CD14-positive monocyte (primary cell): Measurements from ENCODE around the gene TXNDC9. TPM values are rescaled to one million over a fixed set of nuclear protein-coding genes. Genes with fewer than 3 reads are reported as not detected.

Experiments
- DNase-seq, 3 donors: peaks; one replicate each; pipeline ENCODE4 v3.0.0-alpha.2; 2011 to 2022
- H2AFZ ChIP-seq: 2 replicates; pipeline ENCODE4 v1.6.0; 2012; ENCODE audit warnings: mild to moderate bottlenecking, low read depth, low read length, inconsistent platforms; ENCODE audit not compliant: insufficient read depth, poor library complexity, severe bottlenecking
- H3K27ac ChIP-seq, 2 donors: 1 replicate in 1 of 2; 2 replicates in 1 of 2; pipeline ENCODE4 v1.5.1; 2012 to 2013; ENCODE audit warnings: low read length in 2 of 2, control low read depth in 1 of 2, inconsistent platforms in 1 of 2, low read depth in 1 of 2, mild to moderate bottlenecking in 1 of 2
- H3K27me3 ChIP-seq, 2 donors: one replicate each; pipeline versions ENCODE4 v1.6.0 to v1.6.1; 2011 to 2013; ENCODE audit warnings: low read length in 2 of 2; ENCODE audit not compliant: control insufficient read depth in 2 of 2, insufficient read depth in 2 of 2
- H3K36me3 ChIP-seq, 2 donors: replicated peaks in 1 of 2; 1 replicate in 1 of 2; 2 replicates in 1 of 2; pipeline versions ENCODE4 v1.5.1 to v1.6.1; 2012 to 2013; ENCODE audit warnings: low read length in 2 of 2, control low read depth in 1 of 2, inconsistent platforms in 1 of 2, mild to moderate bottlenecking in 1 of 2; ENCODE audit not compliant: insufficient read depth in 2 of 2, control insufficient read depth in 1 of 2
- H3K4me1 ChIP-seq, 2 donors: 1 replicate in 1 of 2; 2 replicates in 1 of 2; pipeline versions ENCODE4 v1.5.1 to v1.6.1; 2012 to 2013; ENCODE audit warnings: low read length in 2 of 2, control low read depth in 1 of 2, inconsistent platforms in 1 of 2, mild to moderate bottlenecking in 1 of 2, moderate library complexity in 1 of 2; ENCODE audit not compliant: insufficient read depth in 2 of 2, control insufficient read depth in 1 of 2
- H3K4me2 ChIP-seq: replicated peaks from 2 replicates; pipeline ENCODE3; 2012; ENCODE audit warnings: low read length, moderate library complexity, mild to moderate bottlenecking; ENCODE audit not compliant: poor library complexity, severe bottlenecking; ENCODE audit errors: extremely low read depth
- H3K4me3 ChIP-seq, 3 experiments: fragments of 200-600 bp in 1 of 3; sonication (generic) in 1 of 3; replicated peaks in 1 of 3; 1 replicate in 2 of 3; 2 replicates in 1 of 3; pipeline ENCODE4 v1.5.1; 2011 to 2013; ENCODE audit warnings: low read length in 3 of 3, mild to moderate bottlenecking in 3 of 3, control low read depth in 2 of 3, low read depth in 2 of 3, inconsistent platforms in 1 of 3, moderate library complexity in 1 of 3
- H3K79me2 ChIP-seq: 2 replicates; pipeline ENCODE4 v1.6.0; 2012; ENCODE audit warnings: mild to moderate bottlenecking, control low read depth, inconsistent platforms, low read length, moderate library complexity; ENCODE audit not compliant: insufficient read depth
- H3K9ac ChIP-seq: 2 replicates; pipeline ENCODE4 v1.6.0; 2017; ENCODE audit warnings: low read length, mild to moderate bottlenecking; ENCODE audit not compliant: insufficient read depth, poor library complexity, severe bottlenecking
- H3K9me3 ChIP-seq, 2 donors: replicated peaks in 1 of 2; 1 replicate in 1 of 2; 2 replicates in 1 of 2; pipeline versions ENCODE4 v1.5.1 to v1.6.1; 2012 to 2013; ENCODE audit warnings: low read length in 2 of 2, control low read depth in 1 of 2; ENCODE audit not compliant: control insufficient read depth in 1 of 2, insufficient read depth in 1 of 2
- H4K20me1 ChIP-seq: 2 replicates; pipeline ENCODE4 v1.6.0; 2012; ENCODE audit warnings: mild to moderate bottlenecking, low read length, control low read depth, moderate library complexity; ENCODE audit not compliant: insufficient read depth
- H3K27ac Mint-ChIP-seq, 7 donors: one replicate each; pipeline ENCODE4 v1.8.0; 2020; ENCODE audit warnings: mild to moderate bottlenecking in 7 of 7, mixed read lengths in 7 of 7, moderate library complexity in 6 of 7, inconsistent platforms in 2 of 7
- H3K27me3 Mint-ChIP-seq, 3 donors: one replicate each; pipeline ENCODE4 v1.8.0; 2021 to 2022; ENCODE audit warnings: low read depth in 3 of 3, mild to moderate bottlenecking in 3 of 3, mixed read lengths in 3 of 3, moderate library complexity in 3 of 3, inconsistent platforms in 1 of 3
- H3K36me3 Mint-ChIP-seq, 2 donors: one replicate each; pipeline ENCODE4 v1.8.0; 2020; ENCODE audit warnings: mixed read lengths in 2 of 2, inconsistent platforms in 1 of 2, mild to moderate bottlenecking in 1 of 2
- H3K4me1 Mint-ChIP-seq: one replicate; pipeline ENCODE4 v1.8.0; 2020; ENCODE audit warnings: mild to moderate bottlenecking, mixed read lengths
- H3K4me3 Mint-ChIP-seq, 2 donors: one replicate each; pipeline ENCODE4 v1.8.0; 2020; ENCODE audit warnings: mild to moderate bottlenecking in 2 of 2, mixed read lengths in 2 of 2, moderate library complexity in 1 of 2
- H3K9me3 Mint-ChIP-seq, 7 donors: one replicate each; pipeline ENCODE4 v1.8.0; 2020 to 2022; ENCODE audit warnings: mixed read lengths in 7 of 7, mild to moderate bottlenecking in 6 of 7, moderate library complexity in 6 of 7, inconsistent platforms in 2 of 7
- WGBS: methylation state at CpG from one replicate; pipeline ENCODE4 v1.1.5; 2013; ENCODE audit warnings: missing lambda C conversion rate; ENCODE audit not compliant: insufficient coverage; 5-methylcytosine and 5-hydroxymethylcytosine counted together
- intact Hi-C, 2 donors: fragments of 100-400 bp; cut with micrococcal nuclease; formaldehyde crosslinking; loops; one replicate each; pipeline versions ENCODE4 v1.15.0 to v1.15.1; 2023
- polyA plus RNA-seq, 3 donors: library from polyadenylated mRNA; depleted of rRNA in 1 of 3; unstranded in 2 of 3; stranded (reverse) in 1 of 3; fragments of 300-500 nt in 2 of 3; fragments of >200 nt in 1 of 3; fragmentation: Illumina TruSeq in 2 of 3; gene quantifications; 1 replicate in 2 of 3; 2 replicates in 1 of 3; pipeline ENCODE4 v1.2.3, GENCODE V29; 2012 to 2021
- TF ChIP-seq, protein P1 (sequence below): fragments of 200-600 bp; IDR thresholded peaks from one replicate; pipeline ENCODE4 v1.8.0; 2022; ENCODE audit warnings: antibody characterized with exemption, mild to moderate bottlenecking

The TXNDC9 gene
- polyA plus RNA-seq, 3 donors: 8.8 to 45.6 (median 40.3) TPM

DNA sequence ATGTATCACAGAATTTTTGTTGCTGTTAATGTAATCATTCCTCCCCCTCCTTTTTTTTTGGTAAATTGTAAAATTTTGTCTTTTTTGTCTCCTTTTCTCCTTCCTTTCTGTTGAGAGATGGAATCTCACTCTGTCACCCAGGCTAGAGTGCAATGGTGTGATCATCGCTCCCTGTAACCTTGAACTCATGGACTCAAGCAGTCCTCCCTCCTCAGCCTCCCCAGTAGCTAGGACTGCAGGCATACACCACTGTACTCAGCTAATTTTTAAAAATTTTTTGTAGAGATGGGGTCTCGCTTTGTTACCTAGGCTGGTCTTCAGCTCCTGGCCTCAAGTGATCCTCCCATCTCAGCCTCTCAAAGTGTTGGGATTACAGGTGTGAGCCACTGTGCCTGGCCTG, 6.4 kb upstream of the TXNDC9 start:
- Mint-ChIP-seq H3K36me3 (peaks cover 5 to 10% of the 10 kb centered on the region in 2 donors), H3K27me3 (no peaks in the 10 kb centered on the region), H3K27ac (peak overlapping the region in 4 of 7 donors; percentile 30 to 69 (median 44)), H3K9me3 (no peaks in the 10 kb centered on the region), H3K4me1 (peaks cover 13% of the 10 kb centered on the region), H3K4me3 (no peak overlapping the region)
- Histone ChIP-seq H3K4me3 (no peak overlapping the region), H3K9ac (no peak overlapping the region), H3K9me3 (no peaks in the 10 kb centered on the region), H3K27ac (no peak overlapping the region), H3K4me2 (no peak overlapping the region), H3K36me3 (no peaks in the 10 kb centered on the region), H4K20me1 (peaks cover 21% of the 10 kb centered on the region), H2AFZ (no peak overlapping the region), H3K79me2 (peaks cover 99% of the 10 kb centered on the region), H3K4me1 (peaks cover 8 to 12% of the 10 kb centered on the region in 2 donors), H3K27me3 (no peaks in the 10 kb centered on the region)
- WGBS: no CpG with 5 or more reads among the region's 2 CpGs
- DNase-seq: no peak
- TF ChIP-seq, protein P1, sequence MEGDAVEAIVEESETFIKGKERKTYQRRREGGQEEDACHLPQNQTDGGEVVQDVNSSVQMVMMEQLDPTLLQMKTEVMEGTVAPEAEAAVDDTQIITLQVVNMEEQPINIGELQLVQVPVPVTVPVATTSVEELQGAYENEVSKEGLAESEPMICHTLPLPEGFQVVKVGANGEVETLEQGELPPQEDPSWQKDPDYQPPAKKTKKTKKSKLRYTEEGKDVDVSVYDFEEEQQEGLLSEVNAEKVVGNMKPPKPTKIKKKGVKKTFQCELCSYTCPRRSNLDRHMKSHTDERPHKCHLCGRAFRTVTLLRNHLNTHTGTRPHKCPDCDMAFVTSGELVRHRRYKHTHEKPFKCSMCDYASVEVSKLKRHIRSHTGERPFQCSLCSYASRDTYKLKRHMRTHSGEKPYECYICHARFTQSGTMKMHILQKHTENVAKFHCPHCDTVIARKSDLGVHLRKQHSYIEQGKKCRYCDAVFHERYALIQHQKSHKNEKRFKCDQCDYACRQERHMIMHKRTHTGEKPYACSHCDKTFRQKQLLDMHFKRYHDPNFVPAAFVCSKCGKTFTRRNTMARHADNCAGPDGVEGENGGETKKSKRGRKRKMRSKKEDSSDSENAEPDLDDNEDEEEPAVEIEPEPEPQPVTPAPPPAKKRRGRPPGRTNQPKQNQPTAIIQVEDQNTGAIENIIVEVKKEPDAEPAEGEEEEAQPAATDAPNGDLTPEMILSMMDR: no peak
- intact Hi-C loops: no loop called here

DNA sequence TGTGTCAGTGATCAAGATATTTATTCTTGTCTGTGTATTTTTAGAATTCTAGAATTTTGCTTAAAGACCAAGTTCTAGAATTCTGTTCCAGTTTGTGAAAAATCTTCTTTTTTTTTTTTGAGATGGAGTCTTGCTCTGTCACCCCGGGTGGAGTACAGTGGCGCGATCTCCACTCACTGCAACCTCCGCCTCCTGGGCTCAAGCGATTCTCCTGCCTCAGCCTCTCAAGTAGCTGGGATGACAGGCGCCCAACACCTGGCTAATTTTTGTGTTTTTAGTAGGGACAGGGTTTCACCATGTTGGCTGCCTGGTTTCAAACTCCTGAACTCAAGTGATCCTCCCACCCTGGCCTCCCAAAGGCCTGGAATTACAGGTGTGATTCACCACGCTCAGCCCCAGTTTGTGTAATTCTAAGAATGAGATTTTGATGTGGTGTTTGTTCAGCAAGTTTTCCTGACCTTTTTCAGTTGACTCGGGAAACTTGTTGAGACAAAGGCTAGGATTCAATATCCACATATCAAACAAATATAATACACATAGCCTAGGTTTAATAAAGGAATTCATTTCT, 4.6 kb upstream of the TXNDC9 start:
- peaks cover 8 to 22% of the 10 kb centered on the region in 2 donors for H3K4me1 ChIP-seq
- H2AFZ ChIP-seq: no peak overlapping the region
- no peak overlapping the region for H3K4me2 ChIP-seq
- intact Hi-C loops: no loop called here
- H4K20me1 ChIP-seq: peaks cover 21% of the 10 kb centered on the region
- no peaks in the 10 kb centered on the region for H3K9me3 ChIP-seq
- WGBS: 96% methylated on average over 5 of the region's 8 CpGs
- H3K27me3 ChIP-seq: no peaks in the 10 kb centered on the region
- H3K9me3 Mint-ChIP-seq: no peaks in the 10 kb centered on the region
- H3K9ac ChIP-seq: no peak overlapping the region
- H3K79me2 ChIP-seq: peaks cover 88% of the 10 kb centered on the region
- H3K4me3 ChIP-seq: no peak overlapping the region
- H3K27me3 Mint-ChIP-seq: no peaks in the 10 kb centered on the region
- no peak overlapping the region for H3K4me3 Mint-ChIP-seq
- no peak overlapping the region for H3K27ac ChIP-seq
- peaks cover 11% of the 10 kb centered on the region for H3K4me1 Mint-ChIP-seq
- TF ChIP-seq, protein P1: no peak
- H3K36me3 ChIP-seq: no peaks in the 10 kb centered on the region
- peaks cover 5 to 10% of the 10 kb centered on the region in 2 donors for H3K36me3 Mint-ChIP-seq
- DNase-seq: no peak
- no peak overlapping the region for H3K27ac Mint-ChIP-seq
